CD4-positive, alpha-beta T cell treated with Interleukin-4 for 1 hour (primary cell): ENCODE data around the gene LRRC3.
"Not testable (repeated sequence)": the region's sequence is repeated elsewhere in the genome, so short reads cannot be mapped to it uniquely, and the experiment has no call there.

Source experiments
- DNase-seq, 2 donors: peaks; one replicate each; pipeline ENCODE4 v3.0.0-alpha.2; 2020 to 2022

The LRRC3 gene

GRCh38 chr21:44499211-44499560, 43.9 kb downstream of the LRRC3 start:
- DNase-seq = no peak

- DNase-seq = no peak
These were observed 44.3 kb downstream of the LRRC3 start for GRCh38 chr21:44499631-44500030.

- no peak for DNase-seq
These were observed 44.8 kb downstream of the LRRC3 start for GRCh38 chr21:44500111-44500510.

GRCh38 chr21:44502171-44502958, 47.1 kb downstream of the LRRC3 start:
- DNase-seq = no peak

- DNase-seq = not testable (repeated sequence)
These were observed 47.9 kb downstream of the LRRC3 start for GRCh38 chr21:44503006-44503889.

- DNase-seq = no peak
These were observed 48.6 kb downstream of the LRRC3 start for GRCh38 chr21:44503901-44504399.

- DNase-seq = no peak
These were observed 50.5 kb downstream of the LRRC3 start for GRCh38 chr21:44505673-44506278.

- no peak for DNase-seq
These were observed 51.3 kb downstream of the LRRC3 start for GRCh38 chr21:44506279-44507255.

GRCh38 chr21:44507673-44508425, 52.5 kb downstream of the LRRC3 start:
- DNase-seq = no peak

- no peak for DNase-seq
These were observed 53.1 kb downstream of the LRRC3 start for GRCh38 chr21:44508426-44508710.

GRCh38 chr21:44508711-44509445, 53.6 kb downstream of the LRRC3 start:
- no peak for DNase-seq

GRCh38 chr21:44509539-44509938, 54.2 kb downstream of the LRRC3 start:
- no peak for DNase-seq

- no peak for DNase-seq
These were observed 54.8 kb downstream of the LRRC3 start for GRCh38 chr21:44510109-44510507.

- DNase-seq = peak; percentile 76 to 81
These were observed 55.4 kb downstream of the LRRC3 start for GRCh38 chr21:44510508-44511218.

- DNase-seq = no peak
These were observed 56.1 kb downstream of the LRRC3 start for GRCh38 chr21:44511219-44511937.
